ENCODE data around the gene NTM.

Gene NTM

DNA sequence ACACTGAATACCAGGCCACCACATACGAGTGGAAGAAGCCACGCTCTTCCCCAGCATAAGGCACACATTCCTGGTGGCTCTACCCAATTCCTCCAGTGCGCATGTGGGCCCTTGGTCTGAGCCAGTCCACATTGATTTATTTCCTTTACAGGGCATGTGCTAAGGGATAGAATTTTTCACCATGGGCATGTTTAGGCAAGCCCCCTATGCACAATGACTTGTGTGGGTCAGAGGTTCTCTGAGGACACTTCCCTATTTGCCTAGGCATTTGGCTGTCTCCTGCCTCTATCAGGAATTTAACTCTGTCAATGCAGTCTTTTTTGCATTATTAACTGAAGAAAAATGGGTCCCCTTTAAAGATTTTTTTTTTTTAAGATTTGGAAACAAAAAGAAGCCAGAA, 718.1 kb downstream of the NTM start:
- H3K9me3 ChIP-seq (ENCODE audit: low read length) = peaks cover 5% of the 10 kb centered on the region
- H3K9ac ChIP-seq (ENCODE audit: low read length) = no peak overlapping the region
- no peak overlapping the region for H3K27ac ChIP-seq (ENCODE audit: low read depth, low read length)
- H3K4me3 ChIP-seq (ENCODE audit: low read depth in 1 of 2, low read length in 2 of 2) = no peak overlapping the region
- H3K4me1 ChIP-seq (ENCODE audit: insufficient read depth, low read length) = no peaks in the 10 kb centered on the region
- H3K36me3 ChIP-seq (ENCODE audit: insufficient read depth, low read length) = no peaks in the 10 kb centered on the region
- no peaks in the 10 kb centered on the region for H3K27me3 ChIP-seq (ENCODE audit: control insufficient read depth in 1 of 2, insufficient read depth in 2 of 2, low read length in 2 of 2)

GRCh38 chr11:132093536-132094259, 723.3 kb downstream of the NTM start:
- Histone ChIP-seq H3K9ac (ENCODE audit: low read length) (no peak overlapping the region), H3K4me3 (ENCODE audit: low read depth in 1 of 2, low read length in 2 of 2) (no peak overlapping the region), H3K4me1 (ENCODE audit: insufficient read depth, low read length) (no peaks in the 10 kb centered on the region)

GRCh38 chr11:132094598-132094997, 724.2 kb downstream of the NTM start:
- Histone ChIP-seq H3K27ac (ENCODE audit: low read depth, low read length) (no peak overlapping the region), H3K4me3 (ENCODE audit: low read depth in 1 of 2, low read length in 2 of 2) (no peak overlapping the region), H3K9ac (ENCODE audit: low read length) (no peak overlapping the region), H3K9me3 (ENCODE audit: low read length) (no peaks in the 10 kb centered on the region), H3K36me3 (ENCODE audit: insufficient read depth, low read length) (no peaks in the 10 kb centered on the region), H3K27me3 (ENCODE audit: control insufficient read depth in 1 of 2, insufficient read depth in 2 of 2, low read length in 2 of 2) (no peaks in the 10 kb centered on the region), H3K4me1 (ENCODE audit: insufficient read depth, low read length) (no peaks in the 10 kb centered on the region)

More at GRCh38 chr11:132093536-132094259, 723.3 kb downstream of the NTM start:
- Histone ChIP-seq H3K27ac (ENCODE audit: low read depth, low read length) (no peak overlapping the region), H3K27me3 (ENCODE audit: control insufficient read depth in 1 of 2, insufficient read depth in 2 of 2, low read length in 2 of 2) (no peaks in the 10 kb centered on the region), H3K9me3 (ENCODE audit: low read length) (no peaks in the 10 kb centered on the region), H3K36me3 (ENCODE audit: insufficient read depth, low read length) (no peaks in the 10 kb centered on the region)

DNA sequence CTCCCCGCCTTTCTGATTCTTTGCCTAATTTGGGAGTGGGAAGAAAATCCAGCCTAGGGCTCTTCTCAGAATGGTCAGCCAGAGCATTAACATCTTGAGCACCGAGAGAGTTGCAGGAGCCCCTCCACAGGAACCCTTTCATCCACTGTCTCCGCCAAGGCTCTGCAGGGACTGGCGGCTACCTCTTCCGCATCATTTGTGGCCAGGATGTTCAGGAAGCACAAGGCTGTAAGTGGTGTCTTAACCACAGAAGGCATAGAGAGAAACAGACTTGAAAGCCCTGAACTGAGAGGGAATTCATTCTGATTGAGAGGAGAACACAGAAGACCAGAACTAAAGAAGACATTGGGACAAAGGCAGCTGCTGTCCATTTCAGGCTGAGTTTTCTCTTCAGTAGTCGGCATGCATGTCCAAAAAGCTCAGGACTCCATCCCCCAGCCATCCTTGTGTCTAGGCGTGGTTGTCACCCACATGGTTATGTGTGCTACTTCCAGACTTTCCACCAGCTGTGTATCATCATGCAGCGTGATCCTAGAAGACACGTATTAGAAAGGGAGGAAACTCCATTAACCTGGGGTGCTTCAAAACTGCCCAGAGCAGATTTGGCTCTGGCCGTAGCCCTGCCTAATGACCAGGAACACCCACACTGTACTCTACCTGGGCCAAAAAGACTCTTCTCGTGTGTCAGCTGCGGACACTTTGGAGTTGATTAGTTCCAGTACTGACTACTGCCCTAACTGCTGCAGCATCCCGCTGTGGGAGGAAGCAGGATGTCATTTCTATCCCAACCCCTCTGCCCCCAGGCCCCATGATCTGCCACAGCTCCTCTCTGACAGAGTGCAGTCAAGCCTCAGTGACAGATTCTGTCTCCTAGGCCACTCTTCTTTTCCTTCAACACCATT, 725.1 kb downstream of the NTM start:
- H3K4me1 ChIP-seq (ENCODE audit: insufficient read depth, low read length) = no peaks in the 10 kb centered on the region
- H3K27me3 ChIP-seq (ENCODE audit: control insufficient read depth in 1 of 2, insufficient read depth in 2 of 2, low read length in 2 of 2) = no peaks in the 10 kb centered on the region
- no peak overlapping the region for H3K27ac ChIP-seq (ENCODE audit: low read depth, low read length)
- no peaks in the 10 kb centered on the region for H3K36me3 ChIP-seq (ENCODE audit: insufficient read depth, low read length)
- H3K4me3 ChIP-seq (ENCODE audit: low read depth in 1 of 2, low read length in 2 of 2) = no peak overlapping the region
- no peak overlapping the region for H3K9ac ChIP-seq (ENCODE audit: low read length)
- H3K9me3 ChIP-seq (ENCODE audit: low read length) = no peaks in the 10 kb centered on the region

- no peak overlapping the region for H3K27ac ChIP-seq (ENCODE audit: low read depth, low read length)
- H3K36me3 ChIP-seq (ENCODE audit: insufficient read depth, low read length) = no peaks in the 10 kb centered on the region
- H3K9ac ChIP-seq (ENCODE audit: low read length) = no peak overlapping the region
- no peaks in the 10 kb centered on the region for H3K4me1 ChIP-seq (ENCODE audit: insufficient read depth, low read length)
- no peaks in the 10 kb centered on the region for H3K27me3 ChIP-seq (ENCODE audit: control insufficient read depth in 1 of 2, insufficient read depth in 2 of 2, low read length in 2 of 2)
- H3K4me3 ChIP-seq (ENCODE audit: low read depth in 1 of 2, low read length in 2 of 2) = no peak overlapping the region
- H3K9me3 ChIP-seq (ENCODE audit: low read length) = no peaks in the 10 kb centered on the region
Measured at GRCh38 chr11:132096132-132096825, 725.9 kb downstream of the NTM start.

DNA sequence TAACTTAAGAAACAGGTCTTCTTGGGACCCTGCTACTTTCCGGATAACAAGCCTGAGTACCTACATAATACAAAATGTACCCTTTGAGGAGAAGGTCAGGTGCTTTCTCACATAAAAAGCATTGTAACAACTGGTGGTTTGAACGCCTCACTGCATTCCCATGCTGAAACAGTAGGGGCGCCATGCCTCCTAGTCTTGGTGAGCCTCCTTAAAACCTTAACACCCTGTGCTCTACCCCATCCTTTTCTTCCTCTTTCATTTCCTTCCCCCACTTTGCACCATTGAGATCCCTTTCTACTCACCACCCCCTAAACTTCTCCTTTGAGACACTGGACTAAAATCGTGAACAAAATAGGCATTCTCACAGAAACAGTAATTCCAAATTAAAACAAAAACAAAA, 729.3 kb downstream of the NTM start:
- Histone ChIP-seq H3K9me3 (ENCODE audit: low read length) (no peaks in the 10 kb centered on the region), H3K4me3 (ENCODE audit: low read depth in 1 of 2, low read length in 2 of 2) (no peak overlapping the region), H3K9ac (ENCODE audit: low read length) (no peak overlapping the region), H3K4me1 (ENCODE audit: insufficient read depth, low read length) (no peaks in the 10 kb centered on the region), H3K36me3 (ENCODE audit: insufficient read depth, low read length) (no peaks in the 10 kb centered on the region), H3K27ac (ENCODE audit: low read depth, low read length) (no peak overlapping the region), H3K27me3 (ENCODE audit: control insufficient read depth in 1 of 2, insufficient read depth in 2 of 2, low read length in 2 of 2) (no peaks in the 10 kb centered on the region)

GRCh38 chr11:132100583-132100982, 730.2 kb downstream of the NTM start:
- H3K4me3 ChIP-seq (ENCODE audit: low read depth in 1 of 2, low read length in 2 of 2) = no peak overlapping the region
- H3K27me3 ChIP-seq (ENCODE audit: control insufficient read depth in 1 of 2, insufficient read depth in 2 of 2, low read length in 2 of 2) = no peaks in the 10 kb centered on the region
- no peaks in the 10 kb centered on the region for H3K9me3 ChIP-seq (ENCODE audit: low read length)
- H3K27ac ChIP-seq (ENCODE audit: low read depth, low read length) = no peak overlapping the region
- H3K4me1 ChIP-seq (ENCODE audit: insufficient read depth, low read length) = no peaks in the 10 kb centered on the region
- no peaks in the 10 kb centered on the region for H3K36me3 ChIP-seq (ENCODE audit: insufficient read depth, low read length)
- H3K9ac ChIP-seq (ENCODE audit: low read length) = no peak overlapping the region

- Histone ChIP-seq H3K9me3 (ENCODE audit: low read length) (no peaks in the 10 kb centered on the region), H3K4me1 (ENCODE audit: insufficient read depth, low read length) (no peaks in the 10 kb centered on the region), H3K9ac (ENCODE audit: low read length) (no peak overlapping the region)
Measured at GRCh38 chr11:132101881-132102280, 731.5 kb downstream of the NTM start.

DNA sequence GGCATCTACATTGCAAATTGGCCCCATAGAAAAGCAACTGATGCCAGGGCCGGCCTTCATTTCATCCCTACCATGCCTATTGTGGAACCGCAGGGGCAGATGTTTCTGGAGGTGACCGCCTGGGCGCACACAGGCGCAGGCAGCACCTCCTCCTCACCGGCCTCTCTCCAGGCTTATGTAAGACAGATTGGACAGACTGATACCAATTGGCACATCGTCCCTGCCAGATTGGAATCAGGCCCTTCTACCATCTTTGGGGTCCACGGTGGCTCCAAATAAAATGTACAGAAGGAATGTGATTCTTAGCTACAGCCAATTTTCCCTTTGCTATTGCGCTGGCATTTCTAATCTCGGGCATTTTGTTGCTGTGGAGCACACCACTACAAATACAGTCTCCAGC, 732.6 kb downstream of the NTM start:
- Histone ChIP-seq H3K36me3 (ENCODE audit: insufficient read depth, low read length) (no peaks in the 10 kb centered on the region), H3K27ac (ENCODE audit: low read depth, low read length) (no peak overlapping the region), H3K9me3 (ENCODE audit: low read length) (no peaks in the 10 kb centered on the region), H3K27me3 (ENCODE audit: control insufficient read depth in 1 of 2, insufficient read depth in 2 of 2, low read length in 2 of 2) (no peaks in the 10 kb centered on the region), H3K4me3 (ENCODE audit: low read depth in 1 of 2, low read length in 2 of 2) (no peak overlapping the region), H3K9ac (ENCODE audit: low read length) (no peak overlapping the region), H3K4me1 (ENCODE audit: insufficient read depth, low read length) (no peaks in the 10 kb centered on the region)

More at GRCh38 chr11:132101881-132102280, 731.5 kb downstream of the NTM start:
- no peaks in the 10 kb centered on the region for H3K36me3 ChIP-seq (ENCODE audit: insufficient read depth, low read length)
- H3K27ac ChIP-seq (ENCODE audit: low read depth, low read length) = no peak overlapping the region
- H3K27me3 ChIP-seq (ENCODE audit: control insufficient read depth in 1 of 2, insufficient read depth in 2 of 2, low read length in 2 of 2) = no peaks in the 10 kb centered on the region
- H3K4me3 ChIP-seq (ENCODE audit: low read depth in 1 of 2, low read length in 2 of 2) = no peak overlapping the region

DNA sequence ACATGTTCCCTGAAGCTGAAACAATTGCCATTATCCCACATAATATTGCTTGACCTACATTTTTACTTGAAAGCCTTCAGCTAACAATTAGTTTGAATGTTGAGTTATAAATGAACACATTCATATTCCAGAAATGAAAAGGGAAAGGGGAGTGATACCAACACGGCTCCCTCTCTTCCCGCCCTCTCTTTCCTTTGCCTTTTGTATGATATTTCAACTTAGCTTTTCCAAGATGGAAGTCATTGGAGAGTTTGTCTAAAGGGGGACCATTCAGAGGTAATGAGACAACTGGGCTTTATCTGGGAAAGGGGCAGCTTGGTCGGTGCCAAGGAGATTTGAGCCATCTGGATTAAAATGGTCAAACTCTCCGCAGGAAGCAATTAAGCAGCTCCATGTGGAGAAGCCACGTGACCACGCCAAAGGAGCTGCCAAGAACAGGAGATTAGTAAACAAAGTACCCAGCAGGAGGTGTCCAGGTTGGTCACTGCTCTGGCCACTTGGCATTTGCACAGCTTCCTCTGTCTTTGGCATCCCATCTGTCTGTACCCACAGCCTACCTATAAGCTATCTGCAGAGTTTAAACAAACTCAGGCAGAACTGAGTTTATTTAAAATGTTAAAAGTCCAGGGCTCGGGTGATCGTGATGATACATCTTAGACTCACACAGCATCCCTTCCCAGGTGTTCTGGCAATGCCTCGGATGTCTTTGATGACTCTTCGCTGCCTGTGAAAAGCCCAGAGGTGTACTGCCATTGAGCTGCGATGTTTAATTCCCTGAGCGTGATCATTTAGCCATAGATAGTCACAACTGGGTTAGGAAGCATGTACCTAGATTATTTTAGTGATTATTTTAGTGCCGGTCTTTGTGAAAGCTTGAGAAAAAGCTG, 735.9 kb downstream of the NTM start:
- Histone ChIP-seq H3K9me3 (ENCODE audit: low read length) (no peaks in the 10 kb centered on the region), H3K36me3 (ENCODE audit: insufficient read depth, low read length) (no peaks in the 10 kb centered on the region), H3K27ac (ENCODE audit: low read depth, low read length) (no peak overlapping the region), H3K9ac (ENCODE audit: low read length) (no peak overlapping the region), H3K4me1 (ENCODE audit: insufficient read depth, low read length) (no peaks in the 10 kb centered on the region), H3K27me3 (ENCODE audit: control insufficient read depth in 1 of 2, insufficient read depth in 2 of 2, low read length in 2 of 2) (no peaks in the 10 kb centered on the region), H3K4me3 (ENCODE audit: low read depth in 1 of 2, low read length in 2 of 2) (no peak overlapping the region)
